ENCODE results near the gene RNF8.
"Not testable (repeated sequence)": the region's sequence is repeated elsewhere in the genome, so short reads cannot be mapped to it uniquely, and the experiment has no call there.

RNF8 gene

DNA sequence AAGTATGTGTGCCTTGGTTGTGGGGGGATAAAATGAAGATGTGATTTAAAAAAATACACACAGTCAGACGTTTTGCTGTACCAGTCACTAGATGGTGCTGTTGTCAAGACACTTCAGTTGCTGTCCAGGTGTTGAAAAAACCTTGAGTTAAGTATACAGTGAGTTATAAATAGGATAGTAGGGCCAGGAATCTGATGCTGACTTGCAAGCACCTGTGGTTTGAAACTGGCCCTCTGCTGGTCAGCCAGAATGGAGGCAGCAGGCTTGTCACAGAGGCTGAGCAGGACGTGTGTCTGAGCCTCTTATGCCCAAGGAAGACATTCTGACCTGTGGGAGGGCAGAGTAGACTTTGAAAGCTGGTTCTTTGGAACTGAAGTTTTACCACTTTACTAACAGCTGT is 27.8 kb downstream of the RNF8 start:
- peak; percentile 56 for DNase-seq

DNA sequence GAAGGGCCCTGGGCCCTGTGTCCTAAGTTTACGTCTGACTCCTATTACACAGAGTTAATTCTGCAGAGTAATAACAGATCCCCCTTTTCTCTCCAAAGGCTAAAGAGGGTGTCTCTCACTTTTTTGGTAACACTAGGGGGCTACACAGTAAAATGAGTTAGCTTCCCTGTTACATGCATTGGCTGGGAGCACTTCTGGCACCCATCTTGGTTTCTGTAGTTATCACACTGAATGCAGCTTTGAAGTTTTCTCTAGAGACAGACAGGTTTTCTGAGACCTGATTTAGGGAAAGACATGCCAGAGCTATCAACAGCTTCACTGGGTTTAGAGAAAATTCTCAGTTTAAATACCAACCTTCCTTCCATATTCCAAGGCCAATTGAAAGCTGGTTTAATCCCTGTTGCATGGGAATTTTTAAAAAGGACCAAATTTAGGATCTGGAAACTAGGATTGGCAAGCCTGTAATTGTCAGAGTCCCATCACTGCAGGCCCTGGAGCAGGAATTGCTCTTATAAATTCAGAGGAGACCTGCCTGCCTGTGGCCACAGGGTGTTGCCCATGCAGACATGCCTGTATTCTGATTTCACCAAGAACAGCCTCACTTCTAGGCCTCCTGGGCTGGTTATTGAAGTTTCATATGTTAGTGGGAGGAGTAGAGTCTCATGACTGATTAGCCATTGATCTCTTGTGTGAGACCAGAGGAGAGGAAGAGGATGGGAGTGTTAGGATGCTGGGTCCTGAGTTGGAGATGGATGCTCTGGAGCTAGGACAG is 29.4 kb downstream of the RNF8 start:
- no peak for DNase-seq
- in situ Hi-C loops (cut with HindIII; ENCODE audit: low pct_ligation_motif_present, low pct_unique_long_range_greater_than_20kb, low sequenced_read_pairs) = no loop called here

More for the DNA sequence above, 27.8 kb downstream of the RNF8 start:
- in situ Hi-C loops (cut with HindIII; ENCODE audit: low pct_ligation_motif_present, low pct_unique_long_range_greater_than_20kb, low sequenced_read_pairs) = no loop called here

GRCh38 chr6:37388578-37388977 is 34.8 kb downstream of the RNF8 start:
- in situ Hi-C loops (cut with HindIII; ENCODE audit: low pct_ligation_motif_present, low pct_unique_long_range_greater_than_20kb, low sequenced_read_pairs) = no loop called here
- DNase-seq = no peak

DNA sequence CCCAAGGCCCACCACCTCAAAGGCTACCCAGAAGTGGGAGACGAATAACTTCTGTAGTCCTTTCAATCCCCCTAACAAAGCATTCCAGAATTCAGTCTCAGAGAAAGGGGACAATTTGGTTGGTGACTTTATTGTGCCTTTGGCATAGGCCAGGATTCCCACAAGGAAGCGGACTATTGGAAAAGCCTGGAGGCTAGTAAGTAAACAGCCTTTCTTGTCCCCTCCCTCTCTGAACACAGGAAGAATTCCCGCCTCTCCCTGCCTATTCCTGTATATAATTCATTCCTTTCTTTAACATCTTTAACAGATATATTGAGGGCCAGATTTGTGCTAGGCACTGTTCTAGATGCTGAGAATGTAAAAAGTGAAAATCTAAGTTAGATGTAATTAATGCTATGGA is 36.1 kb downstream of the RNF8 start:
- in situ Hi-C loops (cut with HindIII; ENCODE audit: low pct_ligation_motif_present, low pct_unique_long_range_greater_than_20kb, low sequenced_read_pairs) = no loop called here
- no peak for DNase-seq

DNA sequence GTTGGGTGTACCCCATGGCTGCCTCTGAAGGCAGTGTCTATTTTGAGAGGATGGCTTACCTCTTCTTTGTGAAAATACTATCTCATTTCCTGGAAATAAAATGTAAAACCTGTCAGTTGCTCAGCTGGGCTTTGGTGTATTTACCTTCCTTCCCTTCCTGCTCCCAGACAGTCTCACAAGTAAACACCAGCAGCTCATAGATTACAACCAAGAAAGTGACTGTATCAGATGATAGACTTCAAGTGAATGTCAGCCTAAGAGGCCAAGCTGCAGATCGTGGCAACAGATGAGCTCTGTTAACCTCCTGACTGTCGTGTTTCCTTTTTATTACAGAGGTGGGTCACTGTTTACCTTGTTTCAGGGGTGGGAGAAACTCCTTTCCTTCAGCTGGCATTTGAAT is 37.3 kb downstream of the RNF8 start:
- DNase-seq = no peak
- in situ Hi-C loops (cut with HindIII; ENCODE audit: low pct_ligation_motif_present, low pct_unique_long_range_greater_than_20kb, low sequenced_read_pairs) = no loop called here

GRCh38 chr6:37392821-37393220 is 39.0 kb downstream of the RNF8 start:
- in situ Hi-C loops (cut with HindIII; ENCODE audit: low pct_ligation_motif_present, low pct_unique_long_range_greater_than_20kb, low sequenced_read_pairs) = no loop called here
- no peak for DNase-seq

- DNase-seq = no peak
- in situ Hi-C loops (cut with HindIII; ENCODE audit: low pct_ligation_motif_present, low pct_unique_long_range_greater_than_20kb, low sequenced_read_pairs) = no loop called here
Measured at GRCh38 chr6:37393381-37393929, 39.7 kb downstream of the RNF8 start.

GRCh38 chr6:37396571-37397180 is 42.9 kb downstream of the RNF8 start:
- in situ Hi-C loops (cut with HindIII; ENCODE audit: low pct_ligation_motif_present, low pct_unique_long_range_greater_than_20kb, low sequenced_read_pairs) = no loop called here
- DNase-seq = no peak

- in situ Hi-C loops (cut with HindIII; ENCODE audit: low pct_ligation_motif_present, low pct_unique_long_range_greater_than_20kb, low sequenced_read_pairs) = no loop called here
- no peak for DNase-seq
Measured at GRCh38 chr6:37399131-37399530, 45.3 kb downstream of the RNF8 start.

DNA sequence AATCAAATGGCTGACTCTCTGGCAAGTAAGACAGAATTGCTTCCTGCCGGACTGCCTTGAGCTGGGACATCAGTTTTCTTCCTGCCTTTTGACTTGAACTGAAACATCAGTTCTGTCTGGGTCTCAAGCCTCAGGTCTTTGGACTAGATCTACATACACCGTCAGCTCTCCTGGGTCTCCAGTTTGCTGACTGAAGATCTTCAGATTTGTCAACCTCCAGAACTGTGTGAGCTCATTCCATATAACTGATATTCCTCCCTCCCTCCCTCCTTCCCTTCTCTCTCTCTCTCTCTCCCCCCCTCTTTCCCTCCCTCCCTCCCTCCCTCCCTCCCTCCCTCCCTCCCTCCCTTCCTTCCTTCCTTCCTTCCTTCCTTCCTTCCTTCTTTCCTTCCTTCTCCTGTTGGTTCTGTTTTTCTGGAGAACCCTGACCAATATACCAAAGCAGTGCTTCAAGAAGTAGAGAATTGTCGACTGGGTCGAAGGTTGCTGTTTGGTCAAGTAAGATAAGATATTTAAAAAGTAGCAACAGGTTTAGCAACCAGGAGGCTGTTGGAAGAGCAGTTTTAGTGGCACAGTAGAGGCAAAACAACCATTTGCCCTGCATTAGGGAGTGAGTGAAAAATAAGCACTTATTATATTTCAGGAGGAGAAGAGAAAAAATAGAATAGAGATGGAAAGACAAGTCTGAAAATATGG is 46.2 kb downstream of the RNF8 start:
- no peak for DNase-seq
- in situ Hi-C loops (cut with HindIII; ENCODE audit: low pct_ligation_motif_present, low pct_unique_long_range_greater_than_20kb, low sequenced_read_pairs) = no loop called here

- in situ Hi-C loops (cut with HindIII; ENCODE audit: low pct_ligation_motif_present, low pct_unique_long_range_greater_than_20kb, low sequenced_read_pairs); DNase-seq: not testable (repeated sequence)
Measured at GRCh38 chr6:37401658-37402057, 47.9 kb downstream of the RNF8 start.

DNA sequence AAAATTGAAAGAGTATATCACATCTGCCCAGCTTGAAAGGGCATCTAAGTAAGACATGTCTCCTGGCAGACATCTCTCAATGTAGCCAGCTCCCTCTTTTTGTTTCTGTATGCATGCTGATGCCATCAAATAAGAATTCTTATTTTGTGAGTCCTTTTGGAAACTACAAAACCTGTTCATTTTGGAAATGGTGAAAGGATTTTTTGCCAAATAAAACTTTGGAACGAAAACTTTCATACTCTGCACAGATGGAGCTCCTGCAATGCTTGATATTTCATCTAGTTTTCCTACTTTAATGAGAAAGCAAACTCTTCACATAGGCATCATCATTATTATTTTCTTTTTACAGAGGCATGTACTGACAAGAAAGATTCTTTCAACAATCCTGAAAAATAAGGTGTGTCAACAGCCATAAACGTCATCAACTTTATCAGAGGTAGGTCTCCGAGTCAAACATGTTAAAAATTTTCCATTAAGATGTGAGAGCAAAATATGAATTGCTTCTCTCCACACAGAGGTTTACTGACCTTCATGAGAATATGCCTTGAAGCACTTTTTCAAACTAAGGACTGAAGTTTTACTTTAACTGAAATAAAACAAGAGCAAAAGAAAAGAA is 53.1 kb downstream of the RNF8 start:
- no peak for DNase-seq
- in situ Hi-C loops (cut with HindIII; ENCODE audit: low pct_ligation_motif_present, low pct_unique_long_range_greater_than_20kb, low sequenced_read_pairs) = no loop called here

DNA sequence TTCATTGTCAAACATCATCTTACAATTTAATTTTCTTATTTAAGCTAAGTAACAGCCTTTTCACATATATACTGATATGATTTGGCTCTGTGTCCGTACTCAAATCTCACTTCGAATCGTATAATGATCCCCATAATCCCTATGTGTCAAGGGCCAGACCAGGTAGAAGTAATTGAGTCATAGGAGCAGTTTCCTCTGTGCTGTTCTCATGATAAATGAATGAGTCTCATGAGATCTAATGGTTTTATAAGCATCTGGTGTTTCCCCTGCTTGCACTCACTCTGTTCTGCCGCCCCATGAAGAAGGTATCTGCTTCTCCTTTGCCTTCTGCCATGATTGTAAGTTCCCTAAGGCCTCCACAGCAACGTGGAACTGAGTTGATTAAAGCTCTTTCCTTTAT is 54.2 kb downstream of the RNF8 start:
- in situ Hi-C loops (cut with HindIII; ENCODE audit: low pct_ligation_motif_present, low pct_unique_long_range_greater_than_20kb, low sequenced_read_pairs) = no loop called here
- no peak for DNase-seq

GRCh38 chr6:37409501-37409900 is 55.7 kb downstream of the RNF8 start:
- in situ Hi-C loops (cut with HindIII; ENCODE audit: low pct_ligation_motif_present, low pct_unique_long_range_greater_than_20kb, low sequenced_read_pairs) = no loop called here
- no peak for DNase-seq

GRCh38 chr6:37417393-37417792 is 63.6 kb downstream of the RNF8 start:
- no peak for DNase-seq
- in situ Hi-C loops (cut with HindIII; ENCODE audit: low pct_ligation_motif_present, low pct_unique_long_range_greater_than_20kb, low sequenced_read_pairs) = no loop called here

DNA sequence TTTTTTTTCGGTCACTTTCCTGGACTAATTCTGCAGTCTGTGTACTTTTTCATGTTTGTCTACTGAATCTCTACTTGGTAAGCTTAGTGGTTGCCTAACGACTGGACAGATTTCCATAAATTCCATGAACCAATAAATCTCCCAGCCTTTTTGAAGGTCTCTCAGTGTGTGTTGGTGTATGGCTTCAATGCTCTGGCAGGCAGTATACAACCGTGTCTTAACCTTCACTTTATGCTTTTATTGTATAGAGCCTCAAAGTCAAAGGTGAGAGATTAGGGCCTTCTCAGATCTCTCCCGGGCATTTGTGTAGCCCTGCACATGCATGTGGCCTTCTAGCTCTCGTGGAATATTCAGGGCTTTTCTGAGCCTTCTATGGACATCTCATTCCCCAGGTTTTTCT is 64.9 kb downstream of the RNF8 start:
- DNase-seq = no peak
- in situ Hi-C loops (cut with HindIII; ENCODE audit: low pct_ligation_motif_present, low pct_unique_long_range_greater_than_20kb, low sequenced_read_pairs) = no loop called here

DNA sequence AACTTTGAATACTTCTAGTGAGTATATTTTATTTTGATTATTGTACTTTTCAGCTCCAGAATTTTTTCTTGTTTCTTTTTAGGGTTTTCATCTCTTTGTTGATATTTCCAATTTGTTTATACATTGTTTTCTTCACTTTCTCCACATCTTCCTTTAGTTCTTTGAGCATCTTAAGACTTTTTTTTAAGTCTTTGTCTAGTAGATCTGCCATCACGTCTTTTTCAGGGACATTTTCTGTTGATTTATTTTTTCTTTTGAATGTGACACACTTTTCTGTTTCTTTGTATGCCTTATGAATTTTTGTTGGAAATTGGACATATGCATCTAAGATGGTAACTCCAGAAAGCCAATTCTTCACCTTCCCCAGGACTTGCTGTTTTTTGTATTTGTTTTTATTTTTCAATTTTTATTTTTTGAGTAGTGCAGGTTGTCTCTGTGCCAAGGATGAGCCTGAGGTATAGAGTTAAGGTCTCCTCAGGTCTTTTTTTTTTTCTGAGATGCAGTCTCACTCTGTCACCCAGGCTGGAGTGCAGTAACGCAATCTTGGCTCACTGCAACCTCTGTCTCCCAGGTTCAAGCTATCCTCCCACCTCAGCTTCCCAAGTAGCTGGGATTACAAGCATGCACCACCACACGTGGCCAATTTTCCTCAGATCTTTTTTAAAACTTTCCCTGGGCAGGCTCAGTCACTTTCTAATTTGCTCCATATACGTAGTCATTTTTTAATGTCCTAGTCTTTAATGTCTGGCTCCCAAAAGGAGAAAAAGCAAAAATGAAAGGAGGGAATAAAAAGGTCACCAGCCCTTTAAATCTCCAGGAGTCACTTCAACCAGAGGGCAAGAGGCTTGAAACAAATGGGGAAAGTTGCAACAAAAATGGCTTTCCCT is 72.5 kb downstream of the RNF8 start:
- in situ Hi-C loops (cut with HindIII; ENCODE audit: low pct_ligation_motif_present, low pct_unique_long_range_greater_than_20kb, low sequenced_read_pairs) = no loop called here
- DNase-seq = no peak

GRCh38 chr6:37426945-37427510 is 73.2 kb downstream of the RNF8 start:
- no peak for DNase-seq

More at GRCh38 chr6:37426945-37427510, 73.2 kb downstream of the RNF8 start:
- in situ Hi-C loops (cut with HindIII; ENCODE audit: low pct_ligation_motif_present, low pct_unique_long_range_greater_than_20kb, low sequenced_read_pairs) = no loop called here

Measured in ACHN (cell line).